Measurements from ENCODE around the gene RUNX3.
"Not testable (repeated sequence)": the region's sequence is repeated elsewhere in the genome, so short reads cannot be mapped to it uniquely, and the experiment has no call there.

The RUNX3 gene

GRCh38 chr1:24912376-24913273 lies 17.5 kb downstream of the RUNX3 start:
- no peak for DNase-seq

GRCh38 chr1:24911651-24912155 lies 18.4 kb downstream of the RUNX3 start:
- no peak for DNase-seq

- peak; percentile 47 for DNase-seq
Observed at GRCh38 chr1:24910751-24911650, 19.1 kb downstream of the RUNX3 start.

- DNase-seq: no peak
Observed at GRCh38 chr1:24910210-24910609, 19.9 kb downstream of the RUNX3 start.

GRCh38 chr1:24909388-24909898 lies 20.6 kb downstream of the RUNX3 start:
- DNase-seq: peak; percentile 87

GRCh38 chr1:24908591-24909259 lies 21.4 kb downstream of the RUNX3 start:
- no peak for DNase-seq

- not testable (repeated sequence) for DNase-seq
Observed at GRCh38 chr1:24907587-24908294, 22.3 kb downstream of the RUNX3 start.

GRCh38 chr1:24906760-24907490 lies 23.2 kb downstream of the RUNX3 start:
- no peak for DNase-seq

GRCh38 chr1:24905979-24906720 lies 23.9 kb downstream of the RUNX3 start:
- DNase-seq: no peak

- DNase-seq: no peak
Observed at GRCh38 chr1:24905355-24905978, 24.6 kb downstream of the RUNX3 start.

- no peak for DNase-seq
Observed at GRCh38 chr1:24904731-24905354, 25.2 kb downstream of the RUNX3 start.

GRCh38 chr1:24903955-24904730 lies 25.9 kb downstream of the RUNX3 start:
- no peak for DNase-seq

- no peak for DNase-seq
Observed at GRCh38 chr1:24903560-24903954, 26.5 kb downstream of the RUNX3 start.

- no peak for DNase-seq
Observed at GRCh38 chr1:24903011-24903461, 27.0 kb downstream of the RUNX3 start.

- DNase-seq: no peak
Observed at GRCh38 chr1:24902471-24902891, 27.6 kb downstream of the RUNX3 start.

- DNase-seq: no peak
Observed at GRCh38 chr1:24901791-24902470, 28.1 kb downstream of the RUNX3 start.

- no peak for DNase-seq
Observed at GRCh38 chr1:24900985-24901781, 28.9 kb downstream of the RUNX3 start.
